Gastroesophageal sphincter (tissue), 4 donors: ENCODE results near the gene SYNE1. TPM values are rescaled to one million over a fixed set of nuclear protein-coding genes. Genes with fewer than 3 reads are reported as not detected.

Source experiments
- ATAC-seq: fragments of 150-250 bp; one replicate; pipeline ENCODE4 v1.9.1; 2016; ENCODE audit warnings: mild to moderate bottlenecking, moderate library complexity
- H3K27ac ChIP-seq, 4 donors: fragments of 200-600 bp; sonication (generic) in 3 of 4; 1 replicate in 3 of 4; 2 replicates in 1 of 4; pipeline ENCODE4 v1.5.1; 2016 to 2019
- H3K27me3 ChIP-seq: fragments of 200-600 bp; sonication (generic); one replicate; pipeline ENCODE4 v1.5.1; 2019
- H3K36me3 ChIP-seq, 2 donors: fragments of 200-600 bp; sonication (generic); one replicate each; pipeline ENCODE4 v1.5.1; 2019; ENCODE audit warnings: control low read depth in 1 of 2
- H3K4me1 ChIP-seq, 3 donors: fragments of 200-600 bp; sonication (generic); 1 replicate in 2 of 3; 2 replicates in 1 of 3; pipeline ENCODE4 v1.5.1; 2016 to 2019; ENCODE audit warnings: control low read depth in 2 of 3
- H3K4me3 ChIP-seq, 2 donors: fragments of 200-600 bp; sonication (generic); one replicate each; pipeline ENCODE4 v1.5.1; 2019; ENCODE audit warnings: mild to moderate bottlenecking in 1 of 2, moderate library complexity in 1 of 2
- H3K9me3 ChIP-seq, 3 donors: fragments of 200-600 bp; sonication (generic); one replicate each; pipeline ENCODE4 v1.5.1; 2017 to 2019; ENCODE audit warnings: control low read depth in 2 of 3
- EP300 ChIP-seq: sonication (generic); formaldehyde crosslinking; IDR thresholded peaks from one replicate; pipeline ENCODE4 v1.6.1; 2017; ENCODE audit warnings: antibody characterized with exemption, mild to moderate bottlenecking
- POLR2A ChIP-seq, 2 donors: fragments of 450-650 bp; IDR thresholded peaks; one replicate each; pipeline ENCODE4 v1.6.1; 2017; ENCODE audit warnings: antibody characterized with exemption in 2 of 2, mild to moderate bottlenecking in 2 of 2, moderate library complexity in 1 of 2
- POLR2AphosphoS5 ChIP-seq: sonication (generic); formaldehyde crosslinking; IDR thresholded peaks from one replicate; pipeline ENCODE4 v1.6.1; 2017; ENCODE audit warnings: antibody characterized with exemption
- WGBS, 2 donors: methylation state at CpG; one replicate each; pipeline ENCODE4 v1.1.5; 2018; ENCODE audit warnings: low coverage in 1 of 2; 5-methylcytosine and 5-hydroxymethylcytosine counted together
- total RNA-seq, 4 donors: library from RNA; depleted of rRNA; stranded (reverse); fragments of >200 nt; gene quantifications; one replicate each; pipeline ENCODE4 v1.1.0, GENCODE V29; 2016
- TF ChIP-seq, protein P1 (sequence below), 4 experiments: fragments of 200-600 bp in 2 of 4; fragments of 450-650 bp in 2 of 4; sonication (generic) in 1 of 4; IDR thresholded peaks; one replicate each; pipeline ENCODE4 v1.5.1; 2017 to 2019; ENCODE audit warnings: antibody characterized with exemption in 4 of 4, mild to moderate bottlenecking in 2 of 4, moderate library complexity in 2 of 4

SYNE1 gene
- total RNA-seq, 4 donors from 2014 or later = 160 to 268 (median 215) TPM

DNA sequence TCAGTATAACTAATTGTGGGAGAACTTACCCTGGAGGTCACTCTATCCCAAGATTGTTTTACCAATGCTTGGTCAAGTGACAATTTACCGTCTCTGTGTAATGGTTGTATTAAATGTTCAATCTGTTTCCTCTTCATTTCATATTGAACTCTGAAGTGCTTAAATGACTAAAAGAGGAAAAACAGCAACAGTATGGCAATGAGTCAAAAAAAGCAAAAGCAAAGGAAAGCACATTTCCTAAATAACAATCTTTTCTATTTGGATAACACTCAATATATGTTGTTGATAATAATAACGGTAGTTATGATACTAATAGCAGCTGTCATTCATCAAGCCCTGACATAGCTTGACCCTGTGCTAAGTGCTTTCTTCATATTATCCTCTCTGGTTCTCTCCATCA is 152.4 kb downstream of the SYNE1 start:
- no peaks in the 10 kb centered on the region for H3K9me3 ChIP-seq
- ATAC-seq = no peak
- H3K4me3 ChIP-seq = no peak overlapping the region
- H3K27me3 ChIP-seq = no peaks in the 10 kb centered on the region
- no peaks in the 10 kb centered on the region for H3K36me3 ChIP-seq
- no peaks in the 10 kb centered on the region for H3K4me1 ChIP-seq
- TF ChIP-seq EP300 (no peak), POLR2A (IDR thresholded peaks at IDR 0.05) (no peak), POLR2AphosphoS5 (no peak)
- TF ChIP-seq, protein P1, sequence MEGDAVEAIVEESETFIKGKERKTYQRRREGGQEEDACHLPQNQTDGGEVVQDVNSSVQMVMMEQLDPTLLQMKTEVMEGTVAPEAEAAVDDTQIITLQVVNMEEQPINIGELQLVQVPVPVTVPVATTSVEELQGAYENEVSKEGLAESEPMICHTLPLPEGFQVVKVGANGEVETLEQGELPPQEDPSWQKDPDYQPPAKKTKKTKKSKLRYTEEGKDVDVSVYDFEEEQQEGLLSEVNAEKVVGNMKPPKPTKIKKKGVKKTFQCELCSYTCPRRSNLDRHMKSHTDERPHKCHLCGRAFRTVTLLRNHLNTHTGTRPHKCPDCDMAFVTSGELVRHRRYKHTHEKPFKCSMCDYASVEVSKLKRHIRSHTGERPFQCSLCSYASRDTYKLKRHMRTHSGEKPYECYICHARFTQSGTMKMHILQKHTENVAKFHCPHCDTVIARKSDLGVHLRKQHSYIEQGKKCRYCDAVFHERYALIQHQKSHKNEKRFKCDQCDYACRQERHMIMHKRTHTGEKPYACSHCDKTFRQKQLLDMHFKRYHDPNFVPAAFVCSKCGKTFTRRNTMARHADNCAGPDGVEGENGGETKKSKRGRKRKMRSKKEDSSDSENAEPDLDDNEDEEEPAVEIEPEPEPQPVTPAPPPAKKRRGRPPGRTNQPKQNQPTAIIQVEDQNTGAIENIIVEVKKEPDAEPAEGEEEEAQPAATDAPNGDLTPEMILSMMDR (IDR thresholded peaks at IDR 0.05) = no peak
- H3K27ac ChIP-seq = no peak overlapping the region
- 41 to 73% methylated on average over 2 of the region's 2 CpGs for WGBS, 2 donors

DNA sequence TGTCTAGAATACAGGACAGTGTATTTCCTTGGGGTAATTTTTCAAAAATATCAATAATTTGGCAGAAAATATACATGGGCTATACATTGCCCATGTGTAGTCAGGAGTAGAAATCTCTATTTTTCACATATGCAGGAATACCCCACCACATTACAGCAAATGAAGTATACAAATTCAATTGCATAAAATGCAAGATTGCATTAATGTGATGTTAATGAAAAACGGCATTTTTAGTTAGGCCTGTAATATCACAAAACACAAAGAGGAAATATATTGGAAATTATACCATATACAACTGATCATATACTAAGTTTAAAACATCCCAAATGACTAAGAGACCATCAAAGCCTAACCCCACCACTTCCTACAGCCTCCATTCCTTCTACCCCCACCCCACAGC is 154.9 kb downstream of the SYNE1 start:
- Histone ChIP-seq H3K36me3 (no peaks in the 10 kb centered on the region), H3K9me3 (no peaks in the 10 kb centered on the region), H3K4me3 (no peak overlapping the region), H3K27ac (no peak overlapping the region), H3K27me3 (no peaks in the 10 kb centered on the region), H3K4me1 (no peaks in the 10 kb centered on the region)
- TF ChIP-seq EP300 = no peak
- TF ChIP-seq POLR2AphosphoS5 = no peak
- no peak for ATAC-seq
- 86 to 100% methylated on average over 1 of the region's 1 CpG for WGBS, 2 donors

DNA sequence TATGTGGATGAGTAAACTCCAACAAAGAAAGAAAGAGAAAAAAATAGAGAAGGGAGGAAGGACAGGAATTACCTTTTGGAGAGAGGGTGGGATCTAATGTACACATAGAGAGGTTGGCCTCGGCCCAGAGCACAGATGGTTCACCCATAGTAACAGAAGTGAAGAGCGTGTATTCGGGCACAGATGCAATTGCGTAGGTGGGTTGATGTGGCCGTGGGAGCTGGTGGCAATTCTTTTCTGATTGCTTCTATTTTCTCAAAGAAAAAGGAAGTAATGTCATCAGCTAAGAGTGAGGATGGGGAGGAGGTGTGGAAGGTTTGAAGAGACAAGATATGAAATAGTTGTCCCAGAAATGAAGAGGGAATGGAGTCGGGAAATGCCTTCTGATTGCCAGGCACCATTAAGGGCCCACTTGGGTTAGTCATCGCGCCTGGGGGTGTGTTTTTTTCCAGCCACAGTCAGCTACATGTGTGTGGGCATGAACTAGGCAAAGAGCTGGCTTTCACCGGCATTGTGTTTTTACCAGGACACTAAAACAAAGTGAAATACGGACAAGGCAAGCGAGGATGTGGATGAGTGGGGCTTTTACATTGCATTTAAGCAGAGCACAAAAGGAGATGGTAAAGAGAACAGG is 158.7 kb downstream of the SYNE1 start:
- WGBS, 2 donors = 90 to 93% methylated on average over 6 to 11 of the region's 11 CpGs
- TF ChIP-seq POLR2A (IDR thresholded peaks at IDR 0.05) (no peak), POLR2AphosphoS5 (no peak), EP300 (no peak)
- TF ChIP-seq, protein P1 (IDR thresholded peaks at IDR 0.05) = no peak
- ATAC-seq = no peak

DNA sequence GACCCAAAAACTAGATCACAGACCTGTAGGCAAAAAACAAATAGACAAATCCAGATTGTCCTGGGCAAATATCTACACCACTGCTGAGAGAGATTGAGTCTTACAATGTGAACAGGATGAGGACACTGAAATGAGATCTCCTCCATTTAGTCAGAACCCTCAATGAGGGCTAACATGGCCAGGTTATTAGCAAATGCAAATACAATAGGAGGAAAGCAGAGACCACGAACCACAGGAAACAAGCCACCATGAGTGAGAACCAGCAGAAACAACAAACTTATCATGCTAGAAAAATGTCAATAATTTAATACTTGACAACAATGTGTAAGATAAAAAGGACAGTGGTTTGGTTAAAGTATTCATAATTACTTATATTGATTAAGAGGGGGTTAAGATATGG is 162.8 kb downstream of the SYNE1 start:
- Histone ChIP-seq H3K36me3 (no peaks in the 10 kb centered on the region), H3K9me3 (no peaks in the 10 kb centered on the region), H3K4me1 (peaks cover 0 to 10% (median 0%) of the 10 kb centered on the region in 3 donors), H3K27ac (no peak overlapping the region), H3K27me3 (no peaks in the 10 kb centered on the region), H3K4me3 (no peak overlapping the region)
- 91 to 100% methylated on average over 1 of the region's 1 CpG for WGBS, 2 donors
- TF ChIP-seq POLR2A (IDR thresholded peaks at IDR 0.05) (no peak), POLR2AphosphoS5 (no peak), EP300 (no peak)
- TF ChIP-seq, protein P1 (IDR thresholded peaks at IDR 0.05) = no peak
- ATAC-seq = no peak

More for the DNA sequence above, 158.7 kb downstream of the SYNE1 start:
- Histone ChIP-seq H3K27ac (no peak overlapping the region), H3K4me3 (no peak overlapping the region), H3K9me3 (no peaks in the 10 kb centered on the region), H3K4me1 (no peaks in the 10 kb centered on the region), H3K27me3 (no peaks in the 10 kb centered on the region), H3K36me3 (no peaks in the 10 kb centered on the region)

DNA sequence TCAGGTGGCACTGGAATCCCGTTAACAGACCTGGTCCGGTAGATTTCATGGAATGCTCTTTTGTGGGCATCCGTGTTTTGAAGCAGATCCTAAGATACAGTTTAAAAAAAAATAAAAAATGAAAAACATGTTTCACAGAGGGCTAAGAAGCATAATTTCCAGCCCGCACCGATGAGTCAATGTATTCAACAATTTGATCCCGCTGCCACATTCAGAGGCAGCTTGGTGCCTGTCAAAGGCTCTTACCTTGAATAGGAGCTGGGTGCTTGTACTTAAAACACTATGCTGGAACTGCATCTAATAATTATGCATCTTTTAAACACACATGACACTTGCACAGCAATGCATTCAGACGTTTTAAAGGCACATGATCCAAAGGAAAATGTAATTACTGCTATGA is 164.8 kb downstream of the SYNE1 start:
- Histone ChIP-seq H3K4me3 (peak overlapping the region in 1 of 2 donors; percentile 31), H3K4me1 (peaks cover 0 to 10% (median 0%) of the 10 kb centered on the region in 3 donors), H3K27ac (peak overlapping the region in 2 of 4 donors; percentile 15 to 32), H3K36me3 (no peaks in the 10 kb centered on the region), H3K27me3 (no peaks in the 10 kb centered on the region), H3K9me3 (no peaks in the 10 kb centered on the region)
- ATAC-seq = no peak
- TF ChIP-seq, protein P1 (IDR thresholded peaks at IDR 0.05) = no peak
- TF ChIP-seq EP300 (no peak), POLR2A (IDR thresholded peaks at IDR 0.05) (no peak), POLR2AphosphoS5 (no peak)
- WGBS, 2 donors = 55 to 59% methylated on average over 7 of the region's 7 CpGs
